Spinal cord (tissue), 10 donors: ENCODE data around the gene PRKCG. TPM values are rescaled to one million over a fixed set of nuclear protein-coding genes. Genes with fewer than 3 reads are reported as not detected.

Experiments
- DNase-seq, 6 donors: peaks; one replicate each; pipeline versions ENCODE4 v3.0.0 to v3.0.0-alpha.2; 2013 to 2015; ENCODE audit warnings: low spot score in 6 of 6, low read depth in 4 of 6
- H3K27ac ChIP-seq: one replicate; pipeline ENCODE4 v1.5.1; 2013; ENCODE audit warnings: low read depth, low read length, control low read depth
- H3K27me3 ChIP-seq: one replicate; pipeline ENCODE4 v1.6.1; 2013; ENCODE audit warnings: low read length; ENCODE audit not compliant: control insufficient read depth, insufficient read depth
- H3K36me3 ChIP-seq: one replicate; pipeline ENCODE4 v1.6.1; 2013; ENCODE audit warnings: low read length; ENCODE audit not compliant: control insufficient read depth, insufficient read depth
- H3K4me1 ChIP-seq: one replicate; pipeline ENCODE4 v1.6.1; 2013; ENCODE audit warnings: low read length; ENCODE audit not compliant: control insufficient read depth, insufficient read depth
- H3K4me3 ChIP-seq: one replicate; pipeline ENCODE4 v1.5.1; 2013; ENCODE audit warnings: low read depth, low read length, control low read depth
- H3K9me3 ChIP-seq: one replicate; pipeline ENCODE4 v1.6.1; 2013; ENCODE audit warnings: low read length; ENCODE audit not compliant: control insufficient read depth, insufficient read depth
- WGBS: methylation state at CpG from one replicate; pipeline ENCODE4 v1.1.5; 2013; ENCODE audit warnings: missing lambda C conversion rate; ENCODE audit not compliant: insufficient coverage; 5-methylcytosine and 5-hydroxymethylcytosine counted together
- polyA plus RNA-seq, 2 donors: library from polyadenylated mRNA; unstranded; fragments of 120-200 nt; gene quantifications; one replicate each; pipeline ENCODE4 v1.2.1, GENCODE V29; 2013; ENCODE audit not compliant: insufficient read length in 2 of 2
- total RNA-seq, 2 donors: library from RNA; depleted of rRNA in 1 of 2; stranded (reverse); fragments of 120-200 nt in 1 of 2; fragments of >200 nt in 1 of 2; gene quantifications; one replicate each; pipeline versions ENCODE4 v1.2.3 to v1.2.4, GENCODE V29; 2013 to 2014
- donor health status: healthy.

PRKCG gene
- total and polyA plus RNA-seq, 4 donors, result 1.0 to 7.5 (median 4.0) TPM

DNA sequence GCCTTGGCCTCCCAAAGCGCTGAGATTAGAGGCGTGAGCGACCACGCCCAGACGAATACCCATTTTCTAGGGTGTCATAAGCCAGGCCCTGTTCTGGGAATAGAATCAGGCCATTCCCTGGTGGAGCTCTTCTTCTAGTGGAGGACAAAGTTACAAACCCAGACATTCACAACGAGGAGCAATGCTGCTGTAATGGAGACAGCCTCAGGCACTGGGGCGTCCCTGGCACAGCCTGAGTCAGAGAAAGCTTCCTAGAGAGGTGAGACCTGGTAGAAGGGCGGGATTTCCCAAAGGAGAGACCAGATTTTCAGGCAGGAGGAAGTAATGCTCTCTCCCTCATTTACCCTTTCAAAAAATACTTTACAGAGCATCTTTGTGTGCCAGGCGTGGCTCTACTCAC, 12.7 kb downstream of the PRKCG start:
- Histone ChIP-seq H3K9me3 (no peaks in the 10 kb centered on the region), H3K27me3 (peaks cover 13% of the 10 kb centered on the region)
- WGBS, result 98% methylated on average over 5 of the region's 9 CpGs

DNA sequence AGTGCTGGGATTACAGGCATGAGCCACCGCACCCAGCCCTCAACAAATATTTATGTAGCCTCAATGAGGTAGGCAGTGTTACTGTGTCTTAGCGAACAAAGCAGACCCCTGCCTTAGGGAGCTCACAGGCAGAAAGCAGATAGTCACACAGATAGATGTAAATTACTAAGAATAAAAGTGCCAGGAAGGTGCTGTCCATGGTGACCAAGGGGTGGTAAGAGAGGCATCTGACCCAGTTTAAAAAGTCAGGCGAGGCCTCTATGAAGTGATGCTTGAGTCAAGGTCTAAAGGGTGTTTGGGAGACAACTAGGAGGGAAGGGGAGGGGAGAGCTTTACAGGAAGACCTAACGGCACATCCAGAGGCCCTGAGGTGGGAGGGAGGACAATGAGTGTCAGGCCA, 14.7 kb downstream of the PRKCG start:
- Histone ChIP-seq H3K36me3 (peaks cover 4% of the 10 kb centered on the region), H3K4me3 (no peak overlapping the region), H3K27ac (no peak overlapping the region), H3K9me3 (no peaks in the 10 kb centered on the region), H3K27me3 (peaks cover 13% of the 10 kb centered on the region), H3K4me1 (peaks cover 6% of the 10 kb centered on the region)
- WGBS, result 43% methylated on average over 2 of the region's 4 CpGs
- DNase-seq, result no peak

More for the DNA sequence above, 12.7 kb downstream of the PRKCG start:
- Histone ChIP-seq H3K36me3 (no peaks in the 10 kb centered on the region), H3K4me3 (no peak overlapping the region), H3K4me1 (peaks cover 10% of the 10 kb centered on the region), H3K27ac (no peak overlapping the region)
- no peak for DNase-seq

DNA sequence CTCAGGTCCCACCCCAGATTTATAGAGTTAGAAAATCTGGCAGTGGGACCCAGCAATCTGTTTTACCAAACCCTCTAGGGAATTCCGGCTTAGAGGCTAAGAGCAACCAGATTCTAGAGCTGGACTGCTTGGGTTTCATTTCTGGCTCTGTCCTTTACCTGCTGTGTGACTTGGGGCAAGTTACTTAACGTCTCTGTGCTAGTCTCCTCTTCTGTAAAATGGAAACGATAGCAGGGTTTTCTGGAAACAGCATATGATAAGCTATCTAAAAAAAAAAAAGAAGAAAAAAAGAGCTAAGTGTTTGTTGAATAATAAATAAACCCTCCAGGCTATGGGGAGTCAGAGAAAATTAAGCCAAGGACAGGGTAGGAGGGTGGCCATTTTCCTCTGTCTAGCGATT, 15.5 kb downstream of the PRKCG start:
- WGBS, result no CpG with 5 or more reads among the region's 4 CpGs
- H3K27me3 ChIP-seq, result peaks cover 13% of the 10 kb centered on the region
- no peak overlapping the region for H3K4me3 ChIP-seq
- no peak overlapping the region for H3K27ac ChIP-seq
- no peaks in the 10 kb centered on the region for H3K9me3 ChIP-seq
- peaks cover 6% of the 10 kb centered on the region for H3K4me1 ChIP-seq
- DNase-seq, result no peak
- H3K36me3 ChIP-seq, result peaks cover 4% of the 10 kb centered on the region

DNA sequence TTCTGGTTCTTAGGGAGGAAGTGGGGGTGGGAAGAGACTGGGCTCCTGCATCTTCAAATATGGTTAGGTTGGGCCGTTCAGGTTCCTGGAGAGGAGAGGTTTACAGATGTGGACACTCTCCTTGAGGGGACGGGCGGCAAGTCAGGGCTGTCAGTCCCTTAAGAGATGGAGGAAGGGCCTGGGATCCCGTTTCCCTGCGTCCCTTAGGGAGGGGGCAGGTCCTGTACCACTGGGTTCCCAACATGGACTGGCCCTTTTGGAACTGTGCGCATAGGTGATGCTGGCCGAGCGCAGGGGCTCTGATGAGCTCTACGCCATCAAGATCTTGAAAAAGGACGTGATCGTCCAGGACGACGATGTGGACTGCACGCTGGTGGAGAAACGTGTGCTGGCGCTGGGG, 16.2 kb downstream of the PRKCG start:
- Histone ChIP-seq H3K27me3 (peaks cover 13% of the 10 kb centered on the region), H3K9me3 (no peaks in the 10 kb centered on the region), H3K4me3 (no peak overlapping the region), H3K27ac (no peak overlapping the region), H3K4me1 (peaks cover 6% of the 10 kb centered on the region), H3K36me3 (peaks cover 4% of the 10 kb centered on the region)
- WGBS, result 13% methylated on average over 9 of the region's 16 CpGs
- DNase-seq, result no peak

DNA sequence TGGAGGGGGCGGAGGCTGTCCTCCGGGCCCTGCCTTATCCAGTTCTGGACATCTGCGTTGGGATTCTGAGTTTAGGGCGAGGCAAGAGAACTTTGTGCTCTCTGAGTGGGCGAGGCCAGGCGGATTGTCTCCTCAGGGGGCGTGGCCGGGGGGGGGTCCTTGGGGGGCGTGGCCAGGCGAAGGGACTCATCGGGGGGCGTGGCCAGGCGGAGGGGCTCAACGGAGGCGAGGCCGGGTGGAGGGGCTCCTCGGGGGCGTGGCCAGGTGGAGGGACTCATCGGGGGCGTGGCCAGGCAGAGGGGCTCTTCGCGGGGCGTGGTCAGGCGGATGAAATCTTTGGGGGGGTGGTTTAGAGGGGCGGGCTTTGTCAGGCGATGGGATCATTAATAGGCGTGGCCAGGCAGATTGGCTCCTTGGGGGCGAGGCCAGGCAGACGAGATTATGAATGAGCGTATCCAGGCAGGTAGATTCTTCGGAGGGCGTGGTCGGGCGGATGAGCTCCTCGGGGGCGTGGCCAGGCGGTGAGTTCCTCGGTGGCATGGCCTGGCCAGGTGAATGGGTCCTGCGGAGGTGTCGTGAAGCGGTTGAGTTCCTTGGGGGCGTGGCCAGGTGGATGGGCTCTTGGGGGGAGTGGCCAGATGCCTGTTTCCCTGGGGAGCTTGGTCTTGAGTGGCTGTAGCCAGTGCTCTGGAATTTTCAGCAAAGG, 16.8 kb downstream of the PRKCG start:
- DNase-seq, result peak in 1 of 6 donors; percentile 61
- peaks cover 15% of the 10 kb centered on the region for H3K27me3 ChIP-seq
- H3K27ac ChIP-seq, result no peak overlapping the region
- peaks cover 4% of the 10 kb centered on the region for H3K36me3 ChIP-seq
- 3% methylated on average over 31 of the region's 42 CpGs for WGBS
- peaks cover 6% of the 10 kb centered on the region for H3K4me1 ChIP-seq
- H3K9me3 ChIP-seq, result no peaks in the 10 kb centered on the region
- H3K4me3 ChIP-seq, result no peak overlapping the region

DNA sequence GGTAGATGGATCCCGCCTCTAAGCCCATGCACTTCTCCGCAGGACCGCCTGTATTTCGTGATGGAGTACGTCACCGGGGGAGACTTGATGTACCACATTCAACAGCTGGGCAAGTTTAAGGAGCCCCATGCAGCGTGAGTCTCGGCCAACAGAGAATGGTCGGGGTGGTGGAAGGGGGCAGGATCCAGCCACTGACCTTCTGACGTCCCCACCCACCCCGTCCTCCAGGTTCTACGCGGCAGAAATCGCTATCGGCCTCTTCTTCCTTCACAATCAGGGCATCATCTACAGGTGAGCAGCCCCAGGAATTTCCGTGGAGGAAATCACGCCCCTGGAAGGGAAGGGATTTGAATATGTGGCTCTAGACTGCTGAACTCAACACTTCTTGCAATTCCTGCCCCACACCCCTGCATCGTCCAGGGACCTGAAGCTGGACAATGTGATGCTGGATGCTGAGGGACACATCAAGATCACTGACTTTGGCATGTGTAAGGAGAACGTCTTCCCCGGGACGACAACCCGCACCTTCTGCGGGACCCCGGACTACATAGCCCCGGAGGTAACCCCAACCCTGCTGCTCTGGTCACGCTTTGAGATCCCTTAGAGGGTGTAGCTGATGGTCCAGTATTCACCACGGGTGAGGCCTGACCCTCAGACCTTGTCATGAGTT, 18.3 kb downstream of the PRKCG start:
- H3K27me3 ChIP-seq, result peaks cover 17% of the 10 kb centered on the region
- WGBS, result 90% methylated on average over 20 of the region's 27 CpGs
- no peak for DNase-seq

DNA sequence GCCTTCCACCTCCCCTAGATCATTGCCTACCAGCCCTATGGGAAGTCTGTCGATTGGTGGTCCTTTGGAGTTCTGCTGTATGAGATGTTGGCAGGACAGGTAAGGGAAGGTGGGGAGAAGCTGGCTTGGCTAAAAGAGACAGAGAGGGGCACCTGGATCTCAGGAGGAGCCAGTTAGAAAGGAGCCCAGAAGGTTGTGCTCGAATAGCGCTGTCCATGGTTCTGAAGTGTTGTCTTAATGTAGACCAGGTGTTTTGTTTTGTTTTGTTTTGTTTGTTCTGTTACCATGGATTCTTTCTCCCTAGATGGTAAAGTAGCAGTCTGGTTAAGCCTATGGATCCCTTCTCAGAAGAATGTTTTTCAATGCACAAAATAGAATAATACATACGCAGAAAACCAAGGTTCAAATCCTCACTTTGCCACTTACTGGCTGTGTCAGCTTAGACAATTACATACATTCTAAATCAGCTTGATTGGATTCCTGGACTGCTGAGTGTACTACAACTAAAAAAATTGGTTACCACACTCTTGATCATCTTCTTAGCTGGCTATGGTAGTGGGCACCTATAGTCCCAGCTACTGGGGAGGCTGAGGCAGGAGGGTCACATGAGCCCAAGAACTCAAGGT, 21.2 kb downstream of the PRKCG start:
- Histone ChIP-seq H3K27me3 (peaks cover 31% of the 10 kb centered on the region), H3K36me3 (peaks cover 4% of the 10 kb centered on the region), H3K4me1 (peaks cover 25% of the 10 kb centered on the region), H3K4me3 (no peak overlapping the region), H3K27ac (no peak overlapping the region), H3K9me3 (no peaks in the 10 kb centered on the region)
- 100% methylated on average over 1 of the region's 4 CpGs for WGBS
- DNase-seq, result no peak

More for the DNA sequence above, 18.3 kb downstream of the PRKCG start:
- Histone ChIP-seq H3K9me3 (no peaks in the 10 kb centered on the region), H3K27ac (no peak overlapping the region), H3K4me3 (no peak overlapping the region), H3K4me1 (peaks cover 6% of the 10 kb centered on the region), H3K36me3 (peaks cover 4% of the 10 kb centered on the region)

DNA sequence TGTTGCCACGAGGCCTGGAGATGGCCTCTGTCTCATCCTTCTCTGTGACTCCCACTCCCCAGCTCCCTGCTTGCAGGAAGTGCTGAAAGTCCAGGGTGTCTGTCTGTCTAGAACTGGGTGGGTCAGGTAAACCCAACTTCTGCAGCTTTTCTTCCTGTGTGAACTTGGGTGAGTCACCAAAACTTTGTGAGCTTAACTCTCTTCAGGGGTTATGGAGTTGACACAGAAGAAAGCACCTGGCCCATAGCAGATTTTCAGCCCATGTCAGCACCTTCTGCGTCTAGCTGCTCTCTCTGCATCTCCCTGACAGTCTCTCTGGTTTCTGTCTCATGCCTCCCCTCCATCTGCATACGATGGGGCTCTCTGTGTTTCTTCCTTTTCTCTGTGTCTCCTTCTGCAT, 22.9 kb downstream of the PRKCG start:
- H3K9me3 ChIP-seq, result no peaks in the 10 kb centered on the region
- peaks cover 4% of the 10 kb centered on the region for H3K36me3 ChIP-seq
- WGBS, result 50% methylated on average over 2 of the region's 3 CpGs
- H3K27me3 ChIP-seq, result peaks cover 31% of the 10 kb centered on the region
- H3K27ac ChIP-seq, result no peak overlapping the region
- no peak overlapping the region for H3K4me3 ChIP-seq
- peaks cover 33% of the 10 kb centered on the region for H3K4me1 ChIP-seq
- DNase-seq, result no peak

DNA sequence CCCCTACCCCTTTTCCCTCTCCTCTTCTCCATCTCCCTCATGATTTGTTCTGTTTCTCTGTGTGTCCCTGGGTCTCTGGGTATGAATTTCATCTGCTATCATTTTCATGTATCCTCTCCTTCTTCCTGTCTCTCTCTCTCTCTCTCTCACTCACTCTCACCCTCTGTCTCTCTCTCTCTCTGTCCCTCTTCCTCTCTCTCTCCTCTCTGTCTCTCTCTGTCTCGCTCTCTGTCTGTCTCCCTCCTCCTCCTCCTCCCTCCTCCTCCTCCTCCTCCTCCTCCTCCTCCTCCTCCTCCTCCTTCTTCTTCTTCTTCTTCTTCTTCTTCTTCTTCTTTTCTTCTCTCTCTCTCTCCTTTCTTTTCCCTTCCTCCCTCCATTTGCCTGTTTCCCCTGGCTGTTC, 23.8 kb downstream of the PRKCG start:
- Histone ChIP-seq H3K4me3 (no peak overlapping the region), H3K27ac (no peak overlapping the region), H3K27me3 (peaks cover 33% of the 10 kb centered on the region), H3K4me1 (peaks cover 42% of the 10 kb centered on the region), H3K36me3 (peaks cover under 1% of the 10 kb centered on the region), H3K9me3 (no peaks in the 10 kb centered on the region)
- no peak for DNase-seq
- WGBS, result no CpG with 5 or more reads among the region's 1 CpG
